Measurements from ENCODE around the gene COMT. TPM values are rescaled to one million over a fixed set of nuclear protein-coding genes. Genes with fewer than 3 reads are reported as not detected.
A peak's percentile ranks its signal among the peaks of the same experiment; 100 is the strongest.

COMT gene
- total RNA-seq, 1 donor: 120 TPM

DNA sequence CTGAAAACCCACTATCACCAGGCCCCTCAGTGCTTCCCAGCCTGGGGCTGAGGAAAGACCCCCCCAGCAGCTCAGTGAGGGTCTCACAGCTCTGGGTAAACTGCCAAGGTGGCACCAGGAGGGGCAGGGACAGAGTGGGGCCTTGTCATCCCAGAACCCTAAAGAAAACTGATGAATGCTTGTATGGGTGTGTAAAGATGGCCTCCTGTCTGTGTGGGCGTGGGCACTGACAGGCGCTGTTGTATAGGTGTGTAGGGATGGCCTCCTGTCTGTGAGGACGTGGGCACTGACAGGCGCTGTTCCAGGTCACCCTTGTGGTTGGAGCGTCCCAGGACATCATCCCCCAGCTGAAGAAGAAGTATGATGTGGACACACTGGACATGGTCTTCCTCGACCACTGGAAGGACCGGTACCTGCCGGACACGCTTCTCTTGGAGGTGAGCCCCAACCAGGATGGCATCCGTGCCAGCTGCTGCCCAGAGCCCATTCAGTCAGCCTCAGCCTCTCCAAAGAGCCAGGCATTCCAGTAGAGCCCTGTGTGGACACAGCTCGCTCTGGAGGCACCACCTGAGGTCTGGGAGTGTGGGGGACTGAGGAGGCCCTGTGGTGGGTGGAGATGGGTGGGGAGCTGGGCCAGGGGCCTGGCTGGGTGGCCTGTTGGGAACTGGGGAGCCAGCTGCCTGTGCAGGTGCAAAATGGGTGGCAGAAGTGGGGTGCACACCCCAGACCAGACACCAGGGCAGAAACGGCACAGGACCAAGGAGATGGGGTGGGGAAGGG is 22.5 kb downstream of the COMT start:
- TF ChIP-seq, protein P1, sequence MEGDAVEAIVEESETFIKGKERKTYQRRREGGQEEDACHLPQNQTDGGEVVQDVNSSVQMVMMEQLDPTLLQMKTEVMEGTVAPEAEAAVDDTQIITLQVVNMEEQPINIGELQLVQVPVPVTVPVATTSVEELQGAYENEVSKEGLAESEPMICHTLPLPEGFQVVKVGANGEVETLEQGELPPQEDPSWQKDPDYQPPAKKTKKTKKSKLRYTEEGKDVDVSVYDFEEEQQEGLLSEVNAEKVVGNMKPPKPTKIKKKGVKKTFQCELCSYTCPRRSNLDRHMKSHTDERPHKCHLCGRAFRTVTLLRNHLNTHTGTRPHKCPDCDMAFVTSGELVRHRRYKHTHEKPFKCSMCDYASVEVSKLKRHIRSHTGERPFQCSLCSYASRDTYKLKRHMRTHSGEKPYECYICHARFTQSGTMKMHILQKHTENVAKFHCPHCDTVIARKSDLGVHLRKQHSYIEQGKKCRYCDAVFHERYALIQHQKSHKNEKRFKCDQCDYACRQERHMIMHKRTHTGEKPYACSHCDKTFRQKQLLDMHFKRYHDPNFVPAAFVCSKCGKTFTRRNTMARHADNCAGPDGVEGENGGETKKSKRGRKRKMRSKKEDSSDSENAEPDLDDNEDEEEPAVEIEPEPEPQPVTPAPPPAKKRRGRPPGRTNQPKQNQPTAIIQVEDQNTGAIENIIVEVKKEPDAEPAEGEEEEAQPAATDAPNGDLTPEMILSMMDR (IDR thresholded peaks at IDR 0.05; ENCODE audit: insufficient read depth, low read length): no peak
- no peak overlapping the region for H3K4me3 ChIP-seq (ENCODE audit: low read depth, low read length)
- DNase-seq (ENCODE audit: low read depth): no peak

DNA sequence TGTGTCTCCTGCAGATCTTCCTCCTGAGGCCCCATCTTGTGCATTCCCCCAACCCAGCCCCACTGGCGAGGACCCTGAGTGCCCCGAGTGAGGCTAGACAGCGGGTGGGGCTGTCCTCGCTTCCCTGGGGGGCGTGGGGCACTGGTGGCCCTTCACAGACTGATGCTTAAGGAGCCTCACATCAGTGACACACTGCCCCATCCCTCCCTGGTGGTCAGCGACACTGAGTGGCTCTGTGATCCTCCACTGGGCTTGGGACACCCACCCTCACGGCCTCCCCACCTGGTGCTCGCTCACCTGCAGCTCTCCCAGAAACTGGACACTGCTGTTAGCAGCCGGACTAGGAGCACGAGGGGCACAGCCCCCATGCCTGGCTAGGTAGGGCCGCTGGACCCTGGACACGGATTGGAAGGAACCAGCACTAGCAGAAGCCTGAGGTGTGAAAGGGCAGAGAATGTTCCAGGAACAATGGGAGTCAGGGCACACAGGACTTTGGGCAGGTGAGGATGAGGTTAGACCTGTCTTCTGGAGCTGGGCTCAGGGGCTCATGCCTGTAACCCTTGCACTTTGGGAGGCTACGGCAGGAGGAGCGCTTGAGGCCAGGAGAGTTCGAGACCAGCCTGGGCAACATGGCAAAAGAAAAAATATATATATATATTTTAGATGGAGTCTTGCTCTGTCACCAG is 23.3 kb downstream of the COMT start:
- TF ChIP-seq, protein P1 (IDR thresholded peaks at IDR 0.05; ENCODE audit: insufficient read depth, low read length): no peak
- no peak for DNase-seq (ENCODE audit: low read depth)
- H3K4me3 ChIP-seq (ENCODE audit: low read depth, low read length): no peak overlapping the region

DNA sequence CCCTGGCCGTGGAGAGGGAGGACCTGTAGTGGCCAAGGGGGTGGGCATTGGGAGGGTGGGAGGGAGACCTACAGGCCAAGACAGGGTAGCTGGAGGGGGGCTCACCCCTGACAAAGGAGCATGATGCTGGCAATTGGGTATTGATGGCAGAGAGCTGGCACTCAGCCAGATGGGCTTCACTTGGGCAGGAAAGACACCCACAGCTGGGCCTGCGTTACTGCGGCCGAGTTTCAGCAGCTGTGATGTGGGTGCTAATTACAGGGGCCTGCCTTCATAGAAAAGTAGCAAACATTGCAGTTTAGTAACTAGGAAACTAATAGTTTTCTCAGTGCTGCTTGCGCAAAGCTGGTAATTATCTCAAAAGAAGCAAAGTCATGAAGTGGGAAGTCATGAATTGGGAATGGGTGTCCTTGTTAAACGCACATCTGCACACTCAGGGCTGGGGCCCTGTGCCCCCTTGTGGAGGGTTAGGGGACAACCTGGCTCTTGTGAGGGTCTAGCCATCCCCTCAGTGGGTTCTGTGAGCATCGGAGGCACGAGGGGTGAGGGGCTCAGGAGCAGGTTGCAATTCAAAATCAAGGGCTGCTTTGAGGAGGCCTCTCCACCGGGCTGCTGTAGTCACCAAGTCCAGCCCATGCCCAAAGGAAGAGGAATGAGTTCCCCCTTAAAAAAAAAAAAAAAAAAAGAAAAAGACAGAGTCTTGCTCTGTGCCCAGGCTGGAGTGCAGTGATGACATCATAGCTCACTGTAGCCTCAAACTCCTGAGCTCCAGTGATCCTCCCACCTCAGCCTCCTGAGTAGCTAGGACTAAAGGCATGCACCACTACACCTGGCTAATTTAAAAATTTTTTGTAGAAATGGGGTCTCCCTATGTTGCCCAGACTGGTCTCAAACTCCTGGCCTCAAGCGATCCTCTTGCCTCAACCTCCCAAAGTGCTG is 24.5 kb downstream of the COMT start:
- no peak for DNase-seq (ENCODE audit: low read depth)
- H3K4me3 ChIP-seq (ENCODE audit: low read depth, low read length): no peak overlapping the region
- TF ChIP-seq, protein P1 (IDR thresholded peaks at IDR 0.05; ENCODE audit: insufficient read depth, low read length): peak; percentile 41

DNA sequence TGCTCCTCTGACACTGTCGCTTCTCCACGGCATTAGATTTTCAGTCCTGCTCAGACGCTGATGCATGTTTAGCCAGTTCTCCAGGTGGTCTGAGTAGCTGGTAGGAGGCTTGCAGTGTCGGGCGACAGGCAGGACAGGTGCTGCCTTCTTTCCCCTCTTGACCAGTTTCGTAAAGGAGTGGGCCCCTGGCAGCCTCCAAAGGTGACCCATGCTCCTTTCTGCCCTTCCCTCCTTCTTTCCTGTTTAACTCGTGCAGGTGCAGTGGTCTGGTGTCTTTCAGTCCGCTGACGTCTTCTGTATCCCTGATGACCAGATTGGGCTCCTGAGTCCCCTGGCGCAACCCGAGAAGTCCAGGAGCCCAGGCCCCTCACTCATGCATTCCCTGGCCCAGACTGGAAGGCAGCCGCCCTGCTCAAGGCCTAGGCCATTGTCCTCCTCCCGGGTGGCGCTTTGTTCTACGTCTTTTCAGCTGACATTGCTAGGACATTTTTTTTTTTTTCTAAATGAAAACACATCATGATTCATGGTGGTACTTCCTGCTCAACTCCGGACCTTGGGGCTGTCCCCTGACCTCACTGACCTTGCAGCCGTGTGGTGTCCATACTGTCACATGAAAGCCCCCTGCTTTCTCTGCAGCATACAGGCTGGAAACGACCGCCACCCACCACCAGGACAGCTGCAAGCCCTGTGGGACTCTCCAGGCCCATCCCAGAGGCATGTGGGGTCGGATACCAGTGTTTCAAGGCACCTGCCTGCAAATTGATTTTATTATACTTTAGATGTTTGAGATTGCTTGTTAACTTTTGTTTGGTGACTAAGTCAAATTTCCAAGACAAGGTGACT is 25.6 kb downstream of the COMT start:
- TF ChIP-seq, protein P1 (IDR thresholded peaks at IDR 0.05; ENCODE audit: insufficient read depth, low read length): no peak
- no peak for DNase-seq (ENCODE audit: low read depth)
- no peak overlapping the region for H3K4me3 ChIP-seq (ENCODE audit: low read depth, low read length)

DNA sequence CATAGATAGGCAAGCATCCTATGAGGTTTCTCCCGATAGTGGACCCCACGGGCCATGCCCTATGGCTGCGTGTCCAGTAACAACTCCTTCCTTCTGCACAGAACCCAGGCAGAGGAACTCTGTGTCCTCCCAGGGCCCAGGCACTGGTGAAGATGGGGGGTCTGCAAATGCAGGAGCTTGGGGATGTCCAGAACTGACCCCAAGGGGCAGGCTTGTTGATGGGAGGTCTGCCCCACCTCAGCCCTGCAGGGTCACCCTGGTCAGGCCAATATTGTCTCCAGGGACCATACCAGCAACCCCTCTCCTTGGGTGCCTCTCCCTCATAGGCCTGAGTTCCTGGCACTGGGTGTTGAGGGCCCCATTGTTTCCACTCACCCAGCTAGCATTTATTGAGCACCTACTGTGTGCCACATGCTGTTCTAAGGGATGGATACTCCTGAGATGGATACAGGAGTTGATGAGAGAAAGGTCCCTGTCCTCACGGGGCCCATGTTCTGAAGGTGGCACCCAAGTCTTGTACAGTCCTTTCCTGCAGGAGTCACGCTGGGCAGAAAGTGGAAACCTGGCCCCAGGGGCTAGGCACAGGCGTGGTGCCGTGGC is 26.4 kb downstream of the COMT start:
- TF ChIP-seq, protein P1 (IDR thresholded peaks at IDR 0.05; ENCODE audit: insufficient read depth, low read length): no peak
- H3K4me3 ChIP-seq (ENCODE audit: low read depth, low read length): no peak overlapping the region
- DNase-seq (ENCODE audit: low read depth): no peak
